Endothelial cell of umbilical vein (primary cell): ENCODE data around the gene BRAP. TPM values are rescaled to one million over a fixed set of nuclear protein-coding genes. Genes with fewer than 3 reads are reported as not detected.
"Not testable (repeated sequence)": the region's sequence is repeated elsewhere in the genome, so short reads cannot be mapped to it uniquely, and the experiment has no call there.

Experiments
- BruUV-seq: library from RNA; stranded (reverse); fragments of 400-500 nt; replicated peaks from 2 replicates; lab custom pipeline; 2021; lab: Mats Ljungman, UMichigan
- CTCF ChIA-PET: fragments of 300-600, 350-600 bp; sonication (Branson Sonifier 250); formaldehyde crosslinking; loops from one replicate; lab custom pipeline; 2021; ENCODE audit warnings: antibody characterized with exemption, inconsistent platforms; lab: Charles Lee
- POLR2A ChIA-PET: fragments of 300-600, 350-600 bp; sonication (Branson Sonifier 250); formaldehyde crosslinking; loops from one replicate; lab custom pipeline; 2021; ENCODE audit warnings: antibody characterized with exemption, inconsistent platforms; lab: Charles Lee
- DNase-seq: peaks from one replicate; pipeline ENCODE4 v3.0.0-alpha.2; 2011; ENCODE audit warnings: low read depth, low spot score
- FAIRE-seq: peaks from 2 replicates; lab custom pipeline; 2011; peaks lifted over from hg19 to GRCh38; lab: Jason Lieb, UNC
- H2AFZ ChIP-seq: 2 replicates; pipeline ENCODE4 v1.6.0; 2012; ENCODE audit warnings: low read depth, low read length, control low read depth, inconsistent platforms
- H3K27ac ChIP-seq: 2 replicates; pipeline ENCODE4 v1.5.1; 2011; ENCODE audit warnings: low read depth, mild to moderate bottlenecking, control low read depth, low read length, moderate library complexity; ENCODE audit not compliant: insufficient read depth
- H3K27me3 ChIP-seq, 2 experiments: 2 replicates each; pipeline versions ENCODE4 v1.6.0 to v1.6.1; 2011; ENCODE audit warnings: low read length in 2 of 2, mixed read lengths in 1 of 2; ENCODE audit not compliant: control insufficient read depth in 2 of 2, insufficient read depth in 2 of 2
- H3K36me3 ChIP-seq, 2 experiments: 2 replicates in 1 of 2; 3 replicates in 1 of 2; pipeline ENCODE4 v1.5.1; 2011; ENCODE audit warnings: low read length in 2 of 2, mild to moderate bottlenecking in 1 of 2, moderate library complexity in 1 of 2; ENCODE audit not compliant: control insufficient read depth in 2 of 2, insufficient read depth in 2 of 2; ENCODE audit errors: extremely low read depth in 1 of 2
- H3K4me1 ChIP-seq: 3 replicates; pipeline ENCODE4 v1.5.1; 2011; ENCODE audit warnings: mild to moderate bottlenecking, low read length; ENCODE audit not compliant: control insufficient read depth, insufficient read depth; ENCODE audit errors: extremely low read depth
- H3K4me2 ChIP-seq: 2 replicates; pipeline ENCODE4 v1.6.1; 2011; ENCODE audit warnings: low read length, control low read depth, mixed read lengths; ENCODE audit not compliant: insufficient read depth
- H3K4me3 ChIP-seq, 3 experiments: fragments of 200-600 bp in 1 of 3; sonication (generic), shearing (Covaris generic) in 1 of 3; replicated peaks in 1 of 3; 2 replicates each; pipeline ENCODE4 v1.5.1; 2011 to 2016; ENCODE audit warnings: control low read depth in 3 of 3, low read length in 3 of 3, mild to moderate bottlenecking in 2 of 3, inconsistent platforms in 1 of 3, low read depth in 1 of 3, moderate library complexity in 1 of 3; ENCODE audit not compliant: insufficient read depth in 1 of 3
- H3K79me2 ChIP-seq: 2 replicates; pipeline ENCODE4 v1.6.0; 2012; ENCODE audit warnings: low read length, inconsistent platforms; ENCODE audit not compliant: control insufficient read depth, insufficient read depth
- H3K9ac ChIP-seq: replicated peaks from 2 replicates; pipeline ENCODE3; 2011; ENCODE audit warnings: low read length, control low read depth; ENCODE audit not compliant: insufficient read depth; ENCODE audit errors: extremely low read depth
- H3K9me1 ChIP-seq: replicated peaks from 3 replicates; pipeline ENCODE4 v1.6.0; 2011; ENCODE audit warnings: mild to moderate bottlenecking, low read length; ENCODE audit not compliant: control insufficient read depth, insufficient read depth; ENCODE audit errors: extremely low read depth
- H3K9me3 ChIP-seq: replicated peaks from 2 replicates; pipeline ENCODE4 v1.5.1; 2012; ENCODE audit warnings: low read length, inconsistent platforms; ENCODE audit not compliant: control insufficient read depth, insufficient read depth
- H4K20me1 ChIP-seq: replicated peaks from 2 replicates; pipeline ENCODE3; 2011; ENCODE audit warnings: mild to moderate bottlenecking, low read length; ENCODE audit not compliant: control insufficient read depth, insufficient read depth; ENCODE audit errors: extremely low read depth
- CTCF ChIP-seq, 2 donors: IDR thresholded peaks; 1 replicate in 1 of 2; 2 replicates in 1 of 2; pipeline ENCODE4 v1.5.1; 2011; ENCODE audit warnings: low read length in 2 of 2, mild to moderate bottlenecking in 2 of 2, moderate library complexity in 2 of 2, control low read depth in 1 of 2, inconsistent platforms in 1 of 2, low read depth in 1 of 2; ENCODE audit not compliant: insufficient read depth in 1 of 2; ENCODE audit errors: extremely low read depth in 1 of 2
- EZH2 ChIP-seq: IDR thresholded peaks from 2 replicates; pipeline ENCODE4 v1.6.1; 2012; ENCODE audit warnings: borderline replicate concordance, low read depth, mild to moderate bottlenecking, moderate library complexity, low read length, inconsistent platforms; ENCODE audit not compliant: severe bottlenecking
- FOS ChIP-seq: IDR thresholded peaks from 2 replicates; pipeline ENCODE4 v1.6.1; 2011; ENCODE audit warnings: mild to moderate bottlenecking, low read length, moderate library complexity, borderline replicate concordance; ENCODE audit not compliant: insufficient read depth
- GATA2 ChIP-seq: IDR thresholded peaks from 2 replicates; pipeline ENCODE4 v1.7.0; 2011; ENCODE audit warnings: low read depth, mild to moderate bottlenecking, moderate library complexity, mixed read lengths, low read length; ENCODE audit not compliant: insufficient read length, insufficient read depth
- JUN ChIP-seq: IDR thresholded peaks from 2 replicates; pipeline ENCODE4 v1.6.1; 2011; ENCODE audit warnings: borderline replicate concordance, low read depth; ENCODE audit not compliant: insufficient read length, insufficient read depth
- MAX ChIP-seq: IDR thresholded peaks from 2 replicates; pipeline ENCODE4 v1.6.1; 2011; ENCODE audit not compliant: insufficient read depth, insufficient read length
- MYC ChIP-seq: IDR thresholded peaks from one replicate; pipeline ENCODE4 v1.6.1; 2011; ENCODE audit warnings: mild to moderate bottlenecking, low read depth, low read length
- POLR2A ChIP-seq: IDR thresholded peaks from 2 replicates; pipeline ENCODE4 v1.6.1; 2012; ENCODE audit warnings: low read depth, mild to moderate bottlenecking, control low read depth, low read length
- POLR2AphosphoS5 ChIP-seq: IDR thresholded peaks from 2 replicates; pipeline ENCODE4 v1.6.1; 2012; ENCODE audit warnings: low read depth, mild to moderate bottlenecking, control low read depth, low read length, moderate library complexity; ENCODE audit not compliant: insufficient read depth
- dilution Hi-C: fragments of 300-500 bp; cut with MboI; formaldehyde crosslinking; loops from one replicate; pipeline ENCODE4 v1.15.0; 2019; ENCODE audit warnings: low sequenced_read_pairs; ENCODE audit not compliant: extremely low pct_ligation_motif_present
- intact Hi-C: fragments of 100-400 bp; cut with micrococcal nuclease; formaldehyde crosslinking; loops from one replicate; pipeline ENCODE4 v1.10.0; 2022
- polyA plus RNA-seq, 4 experiments: library from polyadenylated mRNA; depleted of rRNA in 3 of 4; stranded (reverse) in 3 of 4; unstranded in 1 of 4; fragments of >200 nt; gene quantifications; 2 replicates each; pipeline versions ENCODE4 v1.2.1 to v1.2.3, GENCODE V29; 2011 to 2012; ENCODE audit warnings: missing spikeins in 1 of 4
- total RNA-seq: library from RNA; stranded (reverse); gene quantifications from 2 replicates; pipeline ENCODE4 v1.2.3, GENCODE V29; 2021

The BRAP gene
- total and polyA plus RNA-seq, 2 donors (not counting 3 experiments of a cell fraction or from before 2014, with no cell fraction given): 14.4 to 16.5 TPM

- H3K36me3 ChIP-seq, CTCF ChIA-PET, H2AFZ ChIP-seq, DNase-seq, H3K27me3 ChIP-seq, intact Hi-C loops, H4K20me1 ChIP-seq, H3K27ac ChIP-seq, BruUV-seq, H3K4me2 ChIP-seq, H3K9me1 ChIP-seq, H3K9me3 ChIP-seq, H3K4me3 ChIP-seq, POLR2A ChIA-PET, H3K4me1 ChIP-seq, H3K9ac ChIP-seq, dilution Hi-C loops, FAIRE-seq: not testable (repeated sequence)
- H3K79me2 ChIP-seq: peaks cover 10% of the 10 kb centered on the region
Observed at GRCh38 chr12:111602857-111603256, 82.9 kb downstream of the BRAP start.

- Histone ChIP-seq H3K36me3 (no peaks in the 10 kb centered on the region), H4K20me1 (no peaks in the 10 kb centered on the region), H2AFZ (no peak overlapping the region), H3K4me1 (peaks cover 7% of the 10 kb centered on the region), H3K79me2 (peaks cover 16% of the 10 kb centered on the region), H3K27me3 (no peaks in the 10 kb centered on the region), H3K9me3 (no peaks in the 10 kb centered on the region), H3K27ac (no peak overlapping the region), H3K9me1 (no peaks in the 10 kb centered on the region), H3K9ac (no peak overlapping the region), H3K4me3 (no peak overlapping the region), H3K4me2 (no peak overlapping the region)
- CTCF ChIA-PET: no interaction called here
- no peak for FAIRE-seq
- intact Hi-C loops (no loop called here), dilution Hi-C loops (no loop called here)
- TF ChIP-seq FOS: no peak
- no peak for TF ChIP-seq POLR2A
- no peak for TF ChIP-seq GATA2
- no peak for TF ChIP-seq MAX
- TF ChIP-seq MYC: no peak
- no peak for TF ChIP-seq JUN
- TF ChIP-seq POLR2AphosphoS5: no peak
- no peak for TF ChIP-seq CTCF (IDR thresholded peaks at IDR 0.05; ENCODE audit: extremely low read depth in 1 of 2, insufficient read depth in 1 of 2, low read depth in 1 of 2, low read length in 2 of 2)
- no peak for TF ChIP-seq EZH2
- POLR2A ChIA-PET: no interaction called here
- no peak for DNase-seq
- no TSS peak for BruUV-seq
Observed at GRCh38 chr12:111602348-111602747, 83.4 kb downstream of the BRAP start.

GRCh38 chr12:111600986-111601385, 84.8 kb downstream of the BRAP start:
- H3K27ac ChIP-seq, H3K4me2 ChIP-seq, CTCF ChIA-PET, intact Hi-C loops, H3K9ac ChIP-seq, DNase-seq, BruUV-seq, H3K9me3 ChIP-seq, H4K20me1 ChIP-seq, H3K4me3 ChIP-seq, H3K27me3 ChIP-seq, H3K9me1 ChIP-seq, H3K36me3 ChIP-seq, dilution Hi-C loops, FAIRE-seq, H2AFZ ChIP-seq: not testable (repeated sequence)
- peaks cover 16% of the 10 kb centered on the region for H3K4me1 ChIP-seq
- POLR2A ChIA-PET: interaction anchor here (0.7 kb wide), 1 partner anchor 823 kb away, joined by 3 read pairs; no protein-coding TSS in a partner anchor
- H3K79me2 ChIP-seq: peaks cover 29% of the 10 kb centered on the region
